Mesenteric fat pad (tissue), 1 donor: ENCODE results near the gene SAMD11. TPM values are rescaled to one million over a fixed set of nuclear protein-coding genes. Genes with fewer than 3 reads are reported as not detected.

Experiments
- DNase-seq: peaks from one replicate; pipeline ENCODE4 v3.0.0-alpha.2; 2020; ENCODE audit warnings: low spot score
- total RNA-seq: library from RNA; stranded (reverse); fragmentation: NEBNext Ultra II Directional; extraction: Animal tissue kit (Norgen Biotek cat#: 25700); gene quantifications from one replicate; pipeline ENCODE4 v1.2.1, GENCODE V29; 2021
- donor health status: DM: yes; HTN: yes; CAD: no.

Gene SAMD11
- total RNA-seq, 1 donor from 2014 or later: 2.8 TPM

DNA sequence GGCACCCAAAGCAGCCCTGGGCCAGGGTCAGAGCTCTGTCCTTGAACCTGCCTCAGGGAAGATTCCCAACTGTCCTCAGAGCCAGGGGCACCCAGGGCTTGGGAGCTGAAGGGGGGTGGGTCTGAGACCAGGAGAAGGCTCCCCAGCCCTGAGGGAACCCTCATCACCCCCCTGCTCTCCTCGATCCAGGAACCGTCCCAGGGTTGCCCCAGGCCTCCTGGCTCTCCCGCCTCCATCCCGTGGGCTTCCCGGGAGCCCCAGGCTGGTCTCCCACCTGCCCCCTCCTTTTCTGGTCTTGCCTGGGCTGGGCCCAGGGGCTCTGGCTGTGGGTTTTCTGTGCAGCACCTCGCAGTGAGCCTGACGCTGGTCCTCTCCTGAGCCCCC lies 6.7 kb upstream of the SAMD11 start:
- no peak for DNase-seq

DNA sequence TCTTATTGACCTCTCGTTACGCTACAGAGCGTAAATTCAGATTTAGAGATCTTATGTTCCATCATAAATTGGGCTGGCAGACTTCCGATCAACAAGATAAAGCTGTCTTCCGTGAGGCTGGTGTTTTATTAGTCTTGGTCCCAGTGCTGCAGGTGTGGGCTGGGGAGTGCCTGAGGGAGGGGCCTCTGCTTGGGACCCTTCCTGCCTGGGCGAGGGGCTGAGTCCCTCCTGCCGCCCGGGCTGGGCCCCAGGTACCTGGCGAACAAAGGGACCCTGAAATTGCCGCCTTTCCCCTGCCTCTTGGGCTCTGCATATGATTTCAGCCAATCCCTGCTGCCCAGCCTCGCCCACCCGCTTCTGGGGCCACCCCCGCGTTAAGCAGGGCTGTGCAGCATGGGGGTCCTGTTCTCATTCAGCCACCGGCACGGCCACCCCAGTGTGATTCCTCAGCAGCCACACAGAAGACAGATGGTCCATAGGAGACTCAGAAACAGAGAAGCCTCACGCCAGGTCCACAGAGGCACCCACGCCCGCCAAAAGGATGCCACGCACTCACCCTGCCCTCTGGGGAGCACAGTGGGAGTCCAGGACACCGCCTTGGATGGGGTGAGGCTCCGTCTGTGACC lies 6.1 kb upstream of the SAMD11 start:
- no peak for DNase-seq

DNA sequence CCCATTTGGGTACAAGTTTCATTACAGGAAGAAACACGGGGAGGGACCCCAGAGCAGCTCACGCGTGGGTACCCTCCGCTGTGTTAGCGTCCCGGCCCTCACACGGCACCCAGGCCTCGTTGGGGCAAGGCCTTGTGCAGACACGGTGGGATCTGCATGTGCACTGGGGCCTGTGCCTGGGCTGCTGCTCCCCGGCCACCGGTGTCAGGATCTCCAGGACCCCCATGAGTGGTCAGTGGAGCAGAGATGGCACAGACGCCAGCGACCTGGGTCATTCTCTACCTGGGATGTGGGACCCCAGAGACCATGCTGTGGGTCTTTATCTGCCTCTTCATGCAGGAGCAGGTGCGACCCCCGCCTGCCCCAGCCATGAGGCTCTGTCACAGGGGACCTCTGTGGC lies 5.4 kb upstream of the SAMD11 start:
- no peak for DNase-seq

DNA sequence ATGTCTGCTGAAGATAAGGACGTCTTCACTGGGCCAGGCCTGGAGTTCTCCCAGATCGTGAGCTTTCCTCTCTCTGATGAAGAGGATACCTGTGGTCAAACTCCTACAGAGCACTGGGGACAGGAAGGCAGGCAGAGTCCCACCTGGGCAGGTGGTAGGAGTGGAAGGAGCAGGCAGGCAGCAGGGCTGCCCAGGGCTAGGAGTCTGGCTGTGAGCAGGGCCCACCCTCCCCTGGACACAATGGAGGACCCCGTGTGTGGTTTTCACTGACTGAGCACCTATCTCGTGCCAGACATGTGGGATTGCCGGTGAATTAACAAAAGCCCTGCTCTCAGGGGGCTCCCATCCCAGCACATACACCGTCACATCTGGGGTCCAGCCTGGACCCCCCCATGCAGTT lies 4.9 kb upstream of the SAMD11 start:
- no peak for DNase-seq

DNA sequence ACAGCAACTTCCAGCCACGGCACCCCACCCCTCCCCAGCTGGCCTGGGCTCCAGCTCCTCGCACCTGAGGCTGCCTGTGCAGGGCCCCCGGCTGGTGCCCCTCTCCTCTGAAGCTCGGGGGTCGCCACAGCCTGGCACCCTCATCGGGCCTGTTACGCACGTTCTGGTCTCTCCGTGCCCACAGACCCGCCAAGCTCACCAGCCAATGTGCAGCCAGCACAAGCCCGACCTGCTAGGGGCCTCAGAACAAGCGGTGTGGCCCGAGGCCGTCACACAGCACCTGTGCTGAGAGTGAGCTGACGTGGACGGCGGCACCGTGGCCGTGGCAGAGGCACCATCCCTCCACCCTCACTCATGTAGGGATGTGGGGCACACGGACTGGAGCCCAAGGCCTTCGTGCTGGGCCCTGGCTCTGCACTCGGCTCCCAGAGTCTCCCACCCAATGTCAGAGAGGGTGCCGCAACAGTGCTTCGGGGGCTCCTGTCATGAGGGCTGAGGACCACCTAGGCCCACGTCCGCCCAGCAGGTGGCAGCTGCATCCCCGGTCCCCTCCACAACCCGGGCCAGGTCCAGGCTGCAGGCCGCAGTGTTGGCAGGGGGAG lies 4.4 kb upstream of the SAMD11 start:
- DNase-seq: no peak

DNA sequence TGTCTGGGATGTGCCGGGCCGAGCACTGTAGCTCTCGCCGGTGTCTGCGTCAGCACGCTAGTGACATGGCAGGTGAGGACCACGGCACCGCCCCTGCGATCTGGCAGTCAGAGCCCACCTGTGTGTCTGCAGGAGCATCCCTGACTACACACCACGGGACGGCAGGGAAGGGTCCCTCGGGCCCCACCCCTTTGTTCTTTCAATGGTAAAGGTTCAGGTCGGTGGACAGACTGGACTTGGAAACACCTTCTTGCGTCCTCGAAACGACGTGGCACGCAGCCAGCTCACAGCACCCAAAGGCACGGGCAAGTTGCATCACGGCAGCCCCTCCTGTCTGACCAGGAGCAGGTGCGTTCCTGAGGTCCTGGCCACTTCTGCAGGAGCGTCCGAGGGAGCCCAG lies 3.7 kb upstream of the SAMD11 start:
- no peak for DNase-seq

DNA sequence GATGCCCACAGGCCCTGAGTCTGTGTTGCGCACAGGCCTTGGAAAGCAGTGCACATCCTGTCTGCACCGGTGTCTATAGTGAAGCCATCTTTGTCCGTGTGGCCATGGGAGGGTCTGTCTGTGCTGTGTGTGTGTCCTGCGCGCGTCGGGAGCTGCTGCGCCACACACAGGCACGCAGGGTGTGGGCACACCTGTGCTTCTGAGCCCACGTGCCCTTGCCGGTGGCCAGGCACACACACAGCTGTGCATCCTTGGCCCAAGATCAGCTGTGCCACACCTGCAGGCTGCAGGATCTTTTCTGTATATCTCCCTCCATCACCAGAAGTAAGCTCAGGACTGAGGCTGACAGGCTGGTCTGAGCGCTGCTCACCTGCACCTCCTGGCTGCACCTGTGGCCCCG lies 3.2 kb upstream of the SAMD11 start:
- no peak for DNase-seq

DNA sequence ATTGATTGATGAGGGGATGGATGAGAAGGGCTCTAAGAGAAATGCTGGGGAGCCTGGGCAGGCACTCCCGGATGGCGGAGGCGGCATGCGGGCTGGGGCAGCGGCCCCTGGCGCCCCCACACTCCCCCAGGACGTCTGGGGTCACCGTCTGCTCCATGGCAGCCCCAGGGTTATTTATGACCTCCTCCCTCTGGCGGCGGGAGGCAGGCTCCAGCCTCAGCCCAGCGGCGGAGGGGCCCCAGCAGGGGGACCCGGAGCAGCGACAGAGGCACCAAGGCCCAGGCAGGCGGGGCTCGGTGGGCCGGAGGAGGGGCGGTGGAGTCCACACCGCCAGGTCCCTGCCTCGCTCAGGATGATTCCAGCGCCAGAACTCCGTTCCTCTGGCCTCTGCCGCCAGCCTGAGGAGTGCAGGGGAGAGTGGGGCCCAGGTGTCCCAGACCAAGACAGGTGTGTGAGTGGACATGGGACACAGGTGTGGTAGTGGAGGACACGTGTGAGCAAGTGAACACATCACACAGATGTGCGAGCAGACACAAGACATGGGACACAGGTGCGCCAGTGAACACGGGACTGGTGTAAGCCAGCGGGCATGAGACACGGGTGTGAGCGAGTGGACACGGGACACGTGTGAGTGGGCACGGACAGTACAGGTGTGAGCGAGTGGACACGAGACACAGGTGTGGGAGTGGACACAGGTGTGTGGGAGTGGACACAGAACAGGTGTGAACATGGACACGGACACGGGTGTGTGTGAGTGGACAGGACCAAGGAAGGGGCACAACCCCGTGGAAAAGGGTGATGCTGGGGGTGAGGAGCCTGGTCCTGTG lies 2.5 kb upstream of the SAMD11 start:
- no peak for DNase-seq

DNA sequence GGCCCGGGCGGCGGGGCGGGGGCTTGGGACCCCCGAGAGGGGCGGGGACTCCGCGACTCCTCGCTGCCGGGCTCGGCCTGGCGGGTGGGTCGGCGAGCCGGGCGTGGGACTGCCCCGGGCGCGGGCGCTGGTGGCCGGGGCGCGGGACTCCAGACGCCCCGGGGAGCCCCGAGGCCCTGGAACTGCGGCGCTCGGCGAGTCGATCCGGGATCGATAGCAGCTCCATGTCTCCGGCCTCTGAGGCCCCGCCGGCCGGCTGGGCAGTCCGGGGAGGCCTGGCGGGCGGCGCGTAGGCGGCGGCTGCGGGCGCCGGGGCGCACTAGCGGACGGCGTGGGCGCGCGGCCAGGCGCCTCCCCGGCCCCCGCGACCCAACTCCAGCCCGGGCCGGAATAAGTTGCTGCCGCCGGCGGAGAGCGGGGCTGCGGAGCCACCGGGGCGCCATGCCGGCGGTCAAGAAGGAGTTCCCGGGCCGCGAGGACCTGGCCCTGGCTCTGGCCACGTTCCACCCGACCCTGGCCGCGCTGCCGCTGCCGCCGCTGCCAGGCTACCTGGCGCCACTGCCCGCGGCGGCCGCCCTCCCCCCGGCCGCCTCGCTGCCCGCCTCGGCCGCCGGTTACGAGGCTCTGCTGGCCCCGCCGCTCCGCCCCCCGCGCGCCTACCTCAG lies 400 bp downstream of the SAMD11 start:
- DNase-seq: no peak

DNA sequence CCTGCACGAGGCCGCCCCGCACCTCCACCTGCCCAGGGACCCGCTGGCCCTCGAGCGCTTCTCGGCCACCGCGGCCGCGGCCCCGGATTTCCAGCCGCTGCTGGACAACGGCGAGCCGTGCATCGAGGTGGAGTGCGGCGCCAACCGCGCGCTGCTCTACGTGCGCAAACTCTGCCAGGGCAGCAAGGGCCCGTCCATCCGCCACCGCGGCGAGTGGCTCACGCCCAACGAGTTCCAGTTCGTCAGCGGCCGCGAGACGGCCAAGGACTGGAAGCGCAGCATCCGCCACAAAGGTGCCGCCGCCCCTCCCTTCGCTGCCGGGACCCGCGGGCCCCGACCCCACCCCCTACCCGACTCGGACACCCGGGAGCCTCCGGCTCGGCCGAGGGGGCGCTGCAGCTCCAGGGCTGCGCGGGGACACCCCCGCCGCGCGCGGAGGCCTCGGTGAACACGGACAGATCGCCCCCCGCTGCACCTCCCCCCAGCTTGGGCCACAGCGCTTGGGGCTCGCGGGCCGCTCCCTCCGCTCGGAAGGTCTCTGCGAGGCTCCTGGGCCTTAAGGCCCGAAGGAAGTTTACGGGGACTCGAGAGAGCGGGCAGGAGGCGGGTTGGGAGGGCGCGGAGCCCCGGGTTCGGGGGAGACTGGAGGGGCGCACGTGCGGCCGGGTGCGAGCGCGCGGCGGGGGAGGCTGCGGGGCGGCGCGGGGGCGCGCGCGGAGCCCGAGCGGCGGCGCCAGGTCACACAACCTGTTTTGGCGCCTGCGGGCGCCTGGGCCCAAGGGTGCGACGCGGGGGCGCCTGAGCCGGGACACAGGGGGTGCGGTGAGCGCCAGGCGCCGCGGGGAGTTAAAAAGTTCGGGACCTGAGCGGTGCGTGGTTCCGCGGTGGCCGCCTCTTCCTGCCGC lies 1.2 kb downstream of the SAMD11 start:
- DNase-seq: no peak

DNA sequence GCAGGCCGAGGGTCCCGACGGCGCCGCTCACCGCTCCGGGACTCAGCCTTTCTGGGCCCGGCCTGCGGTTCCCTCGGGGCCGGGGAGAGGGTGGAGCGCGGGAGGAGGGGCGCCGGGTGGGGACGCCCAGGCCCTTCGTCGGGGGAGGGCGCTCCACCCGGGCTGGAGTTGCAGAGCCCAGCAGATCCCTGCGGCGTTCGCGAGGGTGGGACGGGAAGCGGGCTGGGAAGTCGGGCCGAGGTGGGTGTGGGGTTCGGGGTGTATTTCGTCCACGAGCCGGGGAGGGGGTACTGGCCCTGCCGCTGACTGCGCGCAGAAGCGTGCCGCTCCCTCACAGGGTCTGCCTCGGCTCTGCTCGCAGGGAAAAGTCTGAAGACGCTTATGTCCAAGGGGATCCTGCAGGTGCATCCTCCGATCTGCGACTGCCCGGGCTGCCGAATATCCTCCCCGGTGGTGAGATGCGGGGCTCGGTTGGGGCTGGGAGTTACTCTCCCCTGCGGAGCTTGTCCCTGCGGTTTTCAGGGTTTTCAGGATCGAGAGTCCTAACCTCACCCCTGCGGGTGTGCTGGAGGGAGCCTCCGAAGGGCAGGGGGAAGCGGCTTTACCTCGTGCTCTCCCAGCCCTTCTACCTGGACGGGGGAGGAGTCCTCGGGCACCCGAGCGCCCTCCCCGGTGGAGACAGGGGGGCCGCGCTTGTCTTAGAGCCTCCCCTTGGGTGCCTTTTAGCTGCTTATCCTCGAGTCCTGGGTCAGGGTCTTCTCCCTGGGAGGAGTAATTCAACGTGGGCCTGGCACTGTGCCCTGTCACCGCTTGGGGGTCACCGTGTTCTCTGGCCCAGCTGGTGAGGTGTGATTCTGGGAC lies 2.1 kb downstream of the SAMD11 start:
- no peak for DNase-seq

DNA sequence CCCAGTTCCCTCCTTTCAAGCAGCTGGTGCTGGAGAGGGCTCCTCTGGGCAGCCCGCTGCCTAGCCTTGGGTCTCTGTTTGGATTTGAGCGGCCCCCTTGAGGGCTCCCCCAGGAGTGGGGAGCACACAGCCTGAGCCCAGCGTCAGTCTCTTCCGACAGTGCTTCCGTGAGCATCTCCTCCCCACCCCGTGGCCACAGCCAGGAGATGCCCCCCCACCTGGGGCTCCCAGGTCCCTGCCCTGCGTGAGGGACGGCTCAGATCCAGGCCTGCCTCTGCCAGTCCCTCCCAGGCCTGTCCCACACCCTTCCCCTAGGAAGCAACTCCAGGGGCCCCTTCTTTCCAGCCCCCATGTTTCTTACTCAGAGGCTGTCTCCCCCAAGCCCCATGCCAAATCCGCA lies 3.5 kb downstream of the SAMD11 start:
- no peak for DNase-seq

DNA sequence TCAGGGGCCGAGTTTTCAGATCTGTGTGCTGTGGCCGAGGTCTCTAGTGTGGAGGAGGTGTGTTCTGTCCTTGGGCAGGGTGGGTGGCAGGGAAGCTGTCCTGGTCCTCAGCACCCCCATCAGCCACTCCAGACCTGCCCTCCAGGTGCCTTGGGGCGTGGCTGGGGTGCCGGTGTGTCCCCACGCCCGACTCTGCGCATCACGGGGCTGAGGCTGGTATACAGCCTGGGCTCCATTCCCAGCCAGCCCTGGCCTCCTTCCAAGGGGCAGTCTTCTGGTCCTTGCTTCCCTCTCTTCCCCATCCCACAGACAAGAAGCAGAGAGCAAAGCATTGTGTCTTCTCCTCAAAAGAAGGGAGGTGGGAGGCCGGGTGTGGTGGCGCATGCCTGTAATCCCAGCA lies 4.0 kb downstream of the SAMD11 start:
- no peak for DNase-seq

DNA sequence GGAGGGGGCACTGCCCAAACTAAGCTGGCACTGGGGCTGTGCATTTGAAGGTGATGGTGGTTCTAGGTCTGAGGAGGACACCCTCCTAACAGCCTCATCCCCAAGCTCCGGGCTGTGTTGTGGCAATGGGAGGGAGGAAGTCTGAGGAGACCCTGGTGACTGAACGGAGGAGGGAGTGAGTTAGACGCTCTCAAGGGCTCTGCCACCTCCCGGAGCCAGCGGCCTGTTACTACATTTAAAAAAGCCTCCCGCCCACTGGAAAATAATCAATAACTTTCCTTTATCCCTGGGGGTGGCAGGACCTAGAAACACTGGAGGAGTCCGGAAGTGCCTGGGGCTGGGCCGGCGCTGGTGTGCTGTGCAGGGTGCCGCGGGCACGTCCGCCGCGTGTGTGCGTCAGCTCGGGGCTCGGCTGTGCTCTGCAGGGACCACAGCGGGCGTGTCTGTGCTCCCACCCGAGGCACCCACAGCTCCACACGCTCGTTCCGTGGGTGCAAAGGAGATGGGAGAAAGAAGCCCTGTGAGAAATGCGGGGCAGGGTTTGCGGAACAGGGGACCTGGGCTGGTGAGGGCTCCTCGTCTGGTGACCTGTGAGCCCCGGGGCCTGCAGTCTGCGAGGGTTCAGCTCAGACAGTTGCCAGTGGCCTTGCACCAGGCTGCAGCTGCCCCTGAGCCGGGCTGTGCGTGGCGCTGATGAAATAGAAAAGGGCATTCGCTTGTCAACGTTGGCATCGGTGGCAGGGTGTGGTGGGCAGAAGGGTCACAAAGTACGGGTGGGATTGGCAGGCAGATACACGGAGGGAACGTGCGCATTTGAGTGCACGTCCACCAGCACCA lies 5.3 kb downstream of the SAMD11 start:
- no peak for DNase-seq

DNA sequence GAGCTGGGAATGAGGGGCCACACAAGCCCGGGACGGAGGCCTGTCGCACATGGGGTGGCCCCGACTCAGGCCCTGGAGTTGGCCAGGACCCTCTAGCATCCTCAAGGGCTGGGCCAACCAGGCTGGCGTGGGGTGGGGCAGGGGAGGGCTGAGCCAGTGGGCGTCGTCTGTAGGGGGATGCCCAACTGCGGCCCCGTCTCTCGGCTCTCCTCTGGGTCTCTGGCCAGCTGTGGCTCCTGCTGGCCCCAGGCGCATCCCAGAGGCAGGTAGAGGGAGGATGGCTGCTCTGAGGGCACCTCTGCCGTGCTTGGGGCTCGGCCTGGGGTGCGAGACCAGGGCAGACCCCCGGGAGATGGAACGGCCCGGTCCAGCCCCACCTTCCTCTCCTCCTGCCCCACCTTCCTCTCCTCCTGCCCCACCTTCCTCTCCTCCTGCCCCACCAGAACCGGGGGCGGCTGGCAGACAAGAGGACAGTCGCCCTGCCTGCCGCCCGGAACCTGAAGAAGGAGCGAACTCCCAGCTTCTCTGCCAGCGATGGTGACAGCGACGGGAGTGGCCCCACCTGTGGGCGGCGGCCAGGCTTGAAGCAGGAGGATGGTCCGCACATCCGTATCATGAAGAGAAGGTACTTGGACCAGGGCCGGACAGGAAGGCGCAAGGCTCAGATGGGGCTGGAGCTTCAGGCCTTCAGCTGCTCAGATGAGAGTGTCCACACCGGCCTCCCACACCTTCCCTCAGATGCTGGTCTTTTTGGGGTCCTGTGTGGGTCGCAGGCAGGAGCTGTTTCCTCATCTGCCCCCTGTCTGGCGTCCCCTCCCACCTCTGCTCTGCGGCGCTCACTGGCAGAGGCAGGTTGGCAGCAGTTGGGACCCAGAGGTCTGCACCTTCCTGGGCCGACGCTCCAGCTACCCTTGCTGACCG lies 6.2 kb downstream of the SAMD11 start:
- no peak for DNase-seq

DNA sequence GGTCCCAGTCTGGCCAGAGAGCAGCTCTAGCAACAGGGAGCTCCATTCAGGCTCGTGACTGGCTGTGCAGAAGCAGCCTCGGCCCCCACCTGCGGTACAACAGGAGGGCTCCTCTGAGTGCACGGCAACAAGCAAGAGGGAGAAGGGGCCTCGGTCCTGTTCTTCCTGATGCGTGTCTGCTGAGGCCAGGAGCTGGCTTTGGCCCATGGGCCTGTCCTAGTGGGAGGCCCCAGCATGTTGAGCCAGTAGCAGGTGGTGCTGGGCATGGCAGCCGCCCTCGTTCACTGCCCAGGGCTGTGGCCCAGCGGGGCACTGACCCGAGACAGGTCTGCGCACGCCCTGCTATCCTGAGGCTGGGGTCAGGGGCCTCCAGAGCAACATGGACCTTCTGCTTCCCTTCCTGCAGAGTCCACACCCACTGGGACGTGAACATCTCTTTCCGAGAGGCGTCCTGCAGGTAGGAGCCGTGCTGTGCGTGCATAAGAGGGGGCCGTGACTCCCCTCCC lies 7.0 kb downstream of the SAMD11 start:
- no peak for DNase-seq

DNA sequence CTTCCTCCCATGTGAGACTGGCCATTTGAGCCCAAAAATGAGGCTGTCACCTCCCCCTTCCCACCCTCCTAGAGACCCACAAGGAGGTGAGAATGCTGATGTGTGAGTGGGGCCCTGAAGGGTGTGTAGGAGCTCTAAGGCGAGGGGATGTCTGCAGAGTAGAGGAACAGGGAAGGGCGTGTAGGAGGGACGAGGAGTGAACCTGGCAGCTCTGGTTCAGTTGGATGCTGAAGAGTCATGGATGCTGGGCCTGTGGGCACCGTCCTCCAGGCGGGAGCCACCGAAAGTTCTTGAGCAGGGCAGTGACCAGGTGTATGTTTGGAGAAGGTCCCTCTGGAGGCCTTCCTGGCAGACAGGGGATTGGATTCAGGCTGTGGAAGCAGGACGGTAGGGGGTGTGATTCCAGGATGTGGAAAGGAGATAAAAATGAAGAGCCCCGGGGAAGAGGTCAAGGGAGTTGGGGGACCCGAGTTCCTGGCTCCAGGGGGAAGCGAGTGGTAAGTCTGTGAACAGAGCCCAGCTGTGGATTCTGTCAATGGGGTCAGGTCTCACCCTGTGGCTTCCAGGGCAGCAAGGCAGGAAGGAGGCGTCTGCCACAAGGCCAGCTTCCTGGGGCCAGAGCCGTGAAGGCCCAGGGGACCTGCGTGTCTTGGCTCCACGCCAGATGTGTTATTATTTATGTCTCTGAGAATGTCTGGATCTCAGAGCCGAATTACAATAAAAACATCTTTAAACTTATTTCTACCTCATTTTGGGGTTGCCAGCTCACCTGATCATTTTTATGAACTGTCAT lies 7.9 kb downstream of the SAMD11 start:
- no peak for DNase-seq
